Peyer's patch (tissue), 4 donors: Measurements from ENCODE around the gene EPS15. TPM values are rescaled to one million over a fixed set of nuclear protein-coding genes. Genes with fewer than 3 reads are reported as not detected.
"Not testable (repeated sequence)": the region's sequence is repeated elsewhere in the genome, so short reads cannot be mapped to it uniquely, and the experiment has no call there.

Experiments used
- DNase-seq, 3 donors: peaks; one replicate each; pipeline ENCODE4 v3.0.0-alpha.2; 2017 to 2019
- H3K27ac ChIP-seq, 4 donors: fragments of 200-600 bp; sonication (generic); one replicate each; pipeline ENCODE4 v1.5.1; 2016 to 2019
- H3K27me3 ChIP-seq, 2 donors: fragments of 200-600 bp; sonication (generic); one replicate each; pipeline ENCODE4 v1.5.1; 2019
- H3K36me3 ChIP-seq, 3 donors: fragments of 200-600 bp; sonication (generic); one replicate each; pipeline ENCODE4 v1.5.1; 2016 to 2019
- H3K4me1 ChIP-seq, 4 donors: fragments of 200-600 bp; sonication (generic); one replicate each; pipeline ENCODE4 v1.5.1; 2016 to 2019
- H3K4me3 ChIP-seq, 4 donors: fragments of 200-600 bp; sonication (generic); 1 replicate in 3 of 4; 2 replicates in 1 of 4; pipeline ENCODE4 v1.5.1; 2016 to 2019; ENCODE audit warnings: mild to moderate bottlenecking in 1 of 4
- H3K9me3 ChIP-seq, 4 donors: fragments of 200-600 bp; sonication (generic); one replicate each; pipeline ENCODE4 v1.5.1; 2016 to 2019; ENCODE audit warnings: mild to moderate bottlenecking in 1 of 4
- CTCF ChIP-seq, 6 experiments: fragments of 450-650 bp in 4 of 6; fragments of 200-600 bp in 2 of 6; sonication (generic) in 1 of 6; IDR thresholded peaks; one replicate each; pipeline ENCODE4 v1.5.1; 2017 to 2019; ENCODE audit warnings: antibody characterized with exemption in 6 of 6, mild to moderate bottlenecking in 3 of 6, moderate library complexity in 1 of 6
- POLR2A ChIP-seq, 2 donors: fragments of 450-650 bp; IDR thresholded peaks; one replicate each; pipeline ENCODE4 v1.5.1; 2017; ENCODE audit warnings: antibody characterized with exemption in 2 of 2, mild to moderate bottlenecking in 2 of 2, moderate library complexity in 2 of 2
- total RNA-seq, 4 donors: library from RNA; depleted of rRNA; stranded (reverse); fragments of >200 nt; gene quantifications; one replicate each; pipeline ENCODE4 v1.1.0, GENCODE V29; 2016

EPS15 gene
- total RNA-seq, 4 donors from 2014 or later, result 48.9 to 160 (median 65.6) TPM

- TF ChIP-seq CTCF (IDR thresholded peaks at IDR 0.05) (no peak), POLR2A (IDR thresholded peaks at IDR 0.05) (no peak)
- Histone ChIP-seq H3K27me3 (no peaks in the 10 kb centered on the region), H3K4me1 (no peaks in the 10 kb centered on the region), H3K27ac (no peak overlapping the region), H3K9me3 (no peaks in the 10 kb centered on the region), H3K36me3 (peaks cover 0 to 6% (median 0%) of the 10 kb centered on the region in 3 donors), H3K4me3 (no peak overlapping the region)
- no peak for DNase-seq
These were observed 66.1 kb downstream of the EPS15 start for GRCh38 chr1:51453010-51453409.

GRCh38 chr1:51448844-51449454, 70.1 kb downstream of the EPS15 start:
- not testable (repeated sequence) for H3K9me3 ChIP-seq, H3K27ac ChIP-seq, DNase-seq, H3K4me1 ChIP-seq, H3K4me3 ChIP-seq, H3K27me3 ChIP-seq
- peaks cover 0 to 24% (median 0%) of the 10 kb centered on the region in 3 donors for H3K36me3 ChIP-seq

DNA sequence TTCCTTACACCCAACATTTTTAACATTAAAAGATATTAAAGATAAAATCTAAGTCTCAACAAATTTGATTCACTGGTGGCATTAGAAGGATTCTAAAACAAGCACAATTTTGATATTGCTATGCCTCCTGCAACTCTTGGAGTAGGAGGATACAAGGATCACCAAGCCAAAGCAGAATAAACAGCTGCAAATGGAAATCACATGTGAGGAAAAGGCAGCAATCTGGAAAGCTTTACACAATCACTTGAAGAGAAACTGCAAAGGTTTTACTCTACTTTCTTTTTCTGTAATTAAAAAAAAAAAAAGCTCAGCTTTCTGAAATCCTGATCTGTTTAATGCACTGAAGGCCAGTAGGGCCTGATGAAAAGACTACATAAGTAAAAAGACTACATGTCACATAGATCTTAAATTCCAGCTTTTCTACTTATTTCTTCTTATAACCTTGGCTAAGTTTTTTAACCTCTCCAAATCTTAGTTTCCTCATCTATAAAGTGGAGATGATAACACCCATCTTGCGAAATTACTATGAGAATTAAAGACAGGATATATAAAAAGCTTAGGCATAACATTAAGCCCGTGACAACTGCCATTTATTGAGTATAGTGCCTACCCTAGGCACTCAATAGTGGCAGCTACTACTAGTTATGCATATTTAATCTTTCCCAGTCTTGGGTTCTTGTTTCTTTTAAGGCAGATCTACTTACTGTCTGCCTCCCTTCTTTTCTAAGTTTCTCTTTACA, 73.5 kb downstream of the EPS15 start:
- no peak for TF ChIP-seq POLR2A (IDR thresholded peaks at IDR 0.05)
- no peak for TF ChIP-seq CTCF (IDR thresholded peaks at IDR 0.05)
- no peak for DNase-seq
- H3K36me3 ChIP-seq, result peaks cover 0 to 24% (median 0%) of the 10 kb centered on the region in 3 donors
- no peaks in the 10 kb centered on the region for H3K4me1 ChIP-seq
- no peaks in the 10 kb centered on the region for H3K27me3 ChIP-seq
- no peaks in the 10 kb centered on the region for H3K9me3 ChIP-seq
- H3K27ac ChIP-seq, result no peak overlapping the region
- H3K4me3 ChIP-seq, result no peak overlapping the region

GRCh38 chr1:51444534-51445192, 74.4 kb downstream of the EPS15 start:
- H3K9me3 ChIP-seq, result no peaks in the 10 kb centered on the region
- no peak for DNase-seq
- H3K27me3 ChIP-seq, result no peaks in the 10 kb centered on the region
- H3K36me3 ChIP-seq, result peaks cover 0 to 29% (median 0%) of the 10 kb centered on the region in 3 donors
- H3K27ac ChIP-seq, result no peak overlapping the region
- no peak for TF ChIP-seq POLR2A (IDR thresholded peaks at IDR 0.05)
- TF ChIP-seq CTCF (IDR thresholded peaks at IDR 0.05), result no peak
- no peaks in the 10 kb centered on the region for H3K4me1 ChIP-seq
- no peak overlapping the region for H3K4me3 ChIP-seq

DNA sequence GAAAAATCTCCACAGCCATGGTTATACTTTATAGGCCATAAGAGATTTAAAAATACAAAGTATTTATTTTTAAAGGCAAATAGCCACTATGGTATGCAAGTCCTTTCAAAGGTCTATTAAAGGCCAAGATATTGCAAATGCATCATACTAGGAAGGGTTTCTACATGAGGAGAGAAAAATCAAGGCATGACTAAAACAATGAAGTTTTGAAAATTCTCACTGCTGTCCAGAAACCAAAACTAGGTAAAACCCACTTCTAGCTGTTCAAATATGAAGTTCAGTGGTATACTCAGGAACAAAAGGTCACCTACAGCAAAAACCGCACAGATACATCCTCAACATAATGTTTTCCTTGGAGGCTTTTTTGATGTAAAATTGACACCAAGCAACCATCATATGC, 75.0 kb downstream of the EPS15 start:
- Histone ChIP-seq H3K36me3 (peaks cover 0 to 32% (median 0%) of the 10 kb centered on the region in 3 donors), H3K4me1 (no peaks in the 10 kb centered on the region), H3K9me3 (no peaks in the 10 kb centered on the region), H3K27ac (no peak overlapping the region), H3K27me3 (no peaks in the 10 kb centered on the region), H3K4me3 (no peak overlapping the region)
- DNase-seq, result no peak
- TF ChIP-seq CTCF (IDR thresholded peaks at IDR 0.05) (no peak), POLR2A (IDR thresholded peaks at IDR 0.05) (no peak)

DNA sequence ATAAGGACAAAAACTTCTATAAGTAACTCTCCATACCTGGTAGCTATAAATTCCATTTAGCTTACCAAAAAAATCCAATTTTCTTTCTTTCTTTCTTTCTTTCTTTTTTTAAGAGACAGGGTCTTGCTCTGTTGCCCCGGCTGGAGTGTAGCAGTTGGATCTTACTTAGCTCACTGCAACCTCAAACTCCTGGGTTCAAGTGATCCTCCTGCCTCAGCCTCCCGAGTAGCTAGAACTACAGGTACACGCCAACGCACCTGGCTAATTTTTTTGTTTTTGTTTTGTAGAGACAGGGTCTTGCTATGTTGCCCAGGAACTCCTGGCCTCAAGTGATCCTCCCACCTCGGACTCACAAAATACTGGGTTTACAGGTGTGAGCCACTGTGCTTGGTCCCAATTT, 75.5 kb downstream of the EPS15 start:
- Histone ChIP-seq H3K4me3 (no peak overlapping the region), H3K9me3 (no peaks in the 10 kb centered on the region), H3K36me3 (peaks cover 0 to 32% (median 0%) of the 10 kb centered on the region in 3 donors), H3K27ac (no peak overlapping the region), H3K27me3 (no peaks in the 10 kb centered on the region), H3K4me1 (no peaks in the 10 kb centered on the region)
- DNase-seq, result no peak
- TF ChIP-seq POLR2A (IDR thresholded peaks at IDR 0.05), result no peak
- no peak for TF ChIP-seq CTCF (IDR thresholded peaks at IDR 0.05)
